H1 (cell line): ENCODE results near the gene ZGLP1. TPM values are rescaled to one million over a fixed set of nuclear protein-coding genes. Genes with fewer than 3 reads are reported as not detected.

Experiments used
- CTBP2 ChIP-seq: IDR thresholded peaks from 2 replicates; pipeline ENCODE4 v1.7.0; 2011; ENCODE audit warnings: borderline replicate concordance, mild to moderate bottlenecking, moderate library complexity, mixed read lengths, low read length; ENCODE audit not compliant: insufficient read depth, insufficient read length
- polyA plus RNA-seq, 7 experiments: library from polyadenylated mRNA; depleted of rRNA in 3 of 7; stranded (reverse) in 5 of 7; unstranded in 2 of 7; fragments of >200 nt in 5 of 7; fragments of 200-250 nt in 2 of 7; gene quantifications; 1 replicate in 5 of 7; 2 replicates in 1 of 7; 4 replicates in 1 of 7; pipeline versions ENCODE4 v1.2.1 to v1.2.3, GENCODE V29; 2011 to 2013; ENCODE audit warnings: missing spikeins in 2 of 7, mixed read lengths in 2 of 7
- total RNA-seq: library from RNA; stranded (reverse); fragmentation: NEBNext Ultra II Directional; extraction: Animal tissue kit (Norgen Biotek cat#: 25700); gene quantifications from 2 replicates; pipeline ENCODE4 v1.2.1, GENCODE V29; 2021

Gene ZGLP1
- total and polyA plus RNA-seq, 2 of the 8 experiments (the other 6 are each of a cell fraction or from before 2014, with no cell fraction given), result 4.2 to 5.1 TPM

DNA sequence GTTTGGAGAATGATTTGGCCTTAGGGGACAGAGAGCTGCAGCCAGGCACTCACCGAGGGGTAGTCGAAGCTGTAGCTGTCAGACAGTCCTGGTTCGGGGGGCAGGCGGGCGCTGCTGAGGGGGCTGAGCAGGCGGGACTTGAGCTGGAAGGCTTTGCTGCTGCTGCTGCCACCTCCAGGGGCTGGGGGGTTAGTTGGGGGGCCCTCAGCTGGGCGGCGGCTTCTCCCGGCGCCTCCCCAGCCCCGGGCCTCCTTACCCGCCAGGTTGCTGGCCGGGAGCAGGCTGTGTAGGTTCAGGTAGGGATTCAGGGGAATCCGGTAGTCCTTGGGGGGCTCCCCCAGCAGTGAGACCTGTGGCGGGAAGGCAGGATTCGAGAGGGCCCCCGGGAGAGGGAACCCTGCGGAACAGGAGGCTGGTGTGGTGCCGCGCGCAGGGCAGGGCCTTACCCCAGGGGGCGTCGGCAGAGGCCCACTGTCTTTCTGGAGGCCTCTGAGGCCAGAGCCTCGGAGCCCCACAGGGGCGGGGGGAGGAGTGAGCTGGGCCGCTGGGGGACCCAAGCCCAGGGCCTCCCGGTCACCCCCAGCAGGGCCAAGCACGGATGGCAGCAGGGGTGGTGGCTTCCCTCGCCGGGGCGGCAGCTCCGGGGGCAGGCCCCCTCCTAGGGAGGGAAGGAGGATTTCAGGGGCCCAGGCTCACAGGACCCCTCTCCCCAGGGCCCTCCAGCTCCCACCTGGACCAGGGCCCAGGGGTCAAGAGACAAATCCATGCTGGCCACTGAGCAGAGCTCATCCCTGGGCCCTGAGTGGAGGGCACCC is 11.2 kb upstream of the ZGLP1 start (continued):
- TF ChIP-seq CTBP2, result no peak
